ENCODE measurements around the gene MYO5B. TPM values are rescaled to one million over a fixed set of nuclear protein-coding genes. Genes with fewer than 3 reads are reported as not detected.
A peak's percentile ranks its signal among the peaks of the same experiment; 100 is the strongest.

The MYO5B gene
- total and polyA plus RNA-seq, 10 of the 15 experiments (the other 5 are each of a cell fraction or from before 2014, with no cell fraction given) = 2.5 to 4.5 (median 3.3) TPM

GRCh38 chr18:49813319-49814146, 381.4 kb downstream of the MYO5B start, which contains the start of gene ACAA2 (continued):
- TF ChIP-seq IRF3 (IDR thresholded peaks at IDR 0.05) = no peak
- peak; percentile 76 to 87 for TF ChIP-seq IKZF2 (IDR thresholded peaks at IDR 0.05)
- TF ChIP-seq, protein P1, sequence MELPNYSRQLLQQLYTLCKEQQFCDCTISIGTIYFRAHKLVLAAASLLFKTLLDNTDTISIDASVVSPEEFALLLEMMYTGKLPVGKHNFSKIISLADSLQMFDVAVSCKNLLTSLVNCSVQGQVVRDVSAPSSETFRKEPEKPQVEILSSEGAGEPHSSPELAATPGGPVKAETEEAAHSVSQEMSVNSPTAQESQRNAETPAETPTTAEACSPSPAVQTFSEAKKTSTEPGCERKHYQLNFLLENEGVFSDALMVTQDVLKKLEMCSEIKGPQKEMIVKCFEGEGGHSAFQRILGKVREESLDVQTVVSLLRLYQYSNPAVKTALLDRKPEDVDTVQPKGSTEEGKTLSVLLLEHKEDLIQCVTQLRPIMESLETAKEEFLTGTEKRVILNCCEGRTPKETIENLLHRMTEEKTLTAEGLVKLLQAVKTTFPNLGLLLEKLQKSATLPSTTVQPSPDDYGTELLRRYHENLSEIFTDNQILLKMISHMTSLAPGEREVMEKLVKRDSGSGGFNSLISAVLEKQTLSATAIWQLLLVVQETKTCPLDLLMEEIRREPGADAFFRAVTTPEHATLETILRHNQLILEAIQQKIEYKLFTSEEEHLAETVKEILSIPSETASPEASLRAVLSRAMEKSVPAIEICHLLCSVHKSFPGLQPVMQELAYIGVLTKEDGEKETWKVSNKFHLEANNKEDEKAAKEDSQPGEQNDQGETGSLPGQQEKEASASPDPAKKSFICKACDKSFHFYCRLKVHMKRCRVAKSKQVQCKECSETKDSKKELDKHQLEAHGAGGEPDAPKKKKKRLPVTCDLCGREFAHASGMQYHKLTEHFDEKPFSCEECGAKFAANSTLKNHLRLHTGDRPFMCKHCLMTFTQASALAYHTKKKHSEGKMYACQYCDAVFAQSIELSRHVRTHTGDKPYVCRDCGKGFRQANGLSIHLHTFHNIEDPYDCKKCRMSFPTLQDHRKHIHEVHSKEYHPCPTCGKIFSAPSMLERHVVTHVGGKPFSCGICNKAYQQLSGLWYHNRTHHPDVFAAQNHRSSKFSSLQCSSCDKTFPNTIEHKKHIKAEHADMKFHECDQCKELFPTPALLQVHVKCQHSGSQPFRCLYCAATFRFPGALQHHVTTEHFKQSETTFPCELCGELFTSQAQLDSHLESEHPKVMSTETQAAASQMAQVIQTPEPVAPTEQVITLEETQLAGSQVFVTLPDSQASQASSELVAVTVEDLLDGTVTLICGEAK (IDR thresholded peaks at IDR 0.05; ENCODE audit: borderline replicate concordance) = no peak
- TF ChIP-seq YY1 (IDR thresholded peaks at IDR 0.05; ENCODE audit: low read depth, low read length) = peak; percentile 77
- TF ChIP-seq ELK1 (IDR thresholded peaks at IDR 0.05; ENCODE audit: low read depth, low read length) = 0 out of 2 replicates have a peak, but pooled peaks have one; percentile 22
- 0 out of 2 replicates have a peak, but pooled peaks have one; percentile 80 for TF ChIP-seq RCOR1 (conservative IDR thresholded peaks at IDR 0.05; ENCODE audit: low read depth, low read length)
- peak; percentile 51; the same call in 1 of the 2 replicates for TF ChIP-seq NKRF (conservative IDR thresholded peaks at IDR 0.05)
- 0 out of 2 replicates have a peak, but pooled peaks have one; percentile 40 for TF ChIP-seq CHD1 (IDR thresholded peaks at IDR 0.05; ENCODE audit: low read depth, low read length)
- TF ChIP-seq DPF2 (IDR thresholded peaks at IDR 0.05) = peak; percentile 82
- no peak for TF ChIP-seq STAT3 (IDR thresholded peaks at IDR 0.05; ENCODE audit: low read depth, low read length)
- TF ChIP-seq RAD21 (IDR thresholded peaks at IDR 0.05; ENCODE audit: insufficient read depth, low read depth, low read length) = no peak
- no peak for TF ChIP-seq TCF7 (IDR thresholded peaks at IDR 0.05; ENCODE audit: borderline replicate concordance)
- peak; percentile 87 for TF ChIP-seq POLR2A (IDR thresholded peaks at IDR 0.05; ENCODE audit: low read depth, low read length)
- peak; percentile 56; the same call in 1 of the 2 replicates for TF ChIP-seq NFYB (IDR thresholded peaks at IDR 0.05; ENCODE audit: insufficient read depth, low read depth, low read length)
- no peak for TF ChIP-seq CREB1 (IDR thresholded peaks at IDR 0.05; ENCODE audit: low read depth)
- TF ChIP-seq CBFB (IDR thresholded peaks at IDR 0.05; ENCODE audit: low read depth) = peak; percentile 61; the same call in 1 of the 2 replicates
- no peak for TF ChIP-seq SMARCA5 (IDR thresholded peaks at IDR 0.05)
- TF ChIP-seq SIN3A (IDR thresholded peaks at IDR 0.05; ENCODE audit: low read depth, low read length) = no peak
- TF ChIP-seq JUND (IDR thresholded peaks at IDR 0.05; ENCODE audit: low read depth, low read length) = no peak
- TF ChIP-seq HDGF (IDR thresholded peaks at IDR 0.05) = peak; percentile 73; the same call in 1 of the 2 replicates
- TF ChIP-seq BHLHE40 (IDR thresholded peaks at IDR 0.05; ENCODE audit: borderline replicate concordance in 1 of 2, low read depth in 2 of 2, low read length in 1 of 2) = 0 out of 4 replicates have a peak, but pooled peaks of 1 of the 2 experiments have one; percentile 15
- TF ChIP-seq BRCA1 (IDR thresholded peaks at IDR 0.05; ENCODE audit: low read depth, low read length) = no peak
- TF ChIP-seq MEF2B (IDR thresholded peaks at IDR 0.05; ENCODE audit: partially characterized antibody, poor library complexity, severe bottlenecking) = peak; percentile 47
